HG03575 (cell line): ENCODE measurements around the gene OR52N1.

Experiments used
- ATAC-seq: cut with Tn5 transposase; IDR thresholded peaks from one replicate; pipeline ENCODE4 v1.9.1; 2021; ENCODE audit not compliant: unreplicated experiment, insufficient number of reproducible peaks, low FRiP score; ENCODE audit errors: extremely low read depth

OR52N1 gene

GRCh38 chr11:5791165-5791564, at the start of gene OR52N1:
Gene OR52N1, minus strand, starts transcription at chr11:5791265. Its CDS starts 2,449 bp downstream, at chr11:5788816.
- no peak for ATAC-seq

- ATAC-seq = no peak
Measured at GRCh38 chr11:5837695-5838094, 46.6 kb upstream of the OR52N1 start.

GRCh38 chr11:5833446-5833845, 42.4 kb upstream of the OR52N1 start:
- no peak for ATAC-seq

- ATAC-seq = no peak
Measured at GRCh38 chr11:5831196-5831829, 40.2 kb upstream of the OR52N1 start.

GRCh38 chr11:5818245-5818886, 27.3 kb upstream of the OR52N1 start:
- ATAC-seq = no peak

GRCh38 chr11:5815534-5815933, 24.5 kb upstream of the OR52N1 start:
- no peak for ATAC-seq

GRCh38 chr11:5809905-5810795, 19.1 kb upstream of the OR52N1 start:
- ATAC-seq = no peak

- ATAC-seq = no peak
Measured at GRCh38 chr11:5809122-5809519, 18.1 kb upstream of the OR52N1 start.

GRCh38 chr11:5808500-5809121, 17.5 kb upstream of the OR52N1 start, which contains the start of gene OR52N2:
Gene OR52N2, plus strand, starts transcription at chr11:5808924. Its CDS starts 11,412 bp downstream, at chr11:5820336.
- peak; percentile 96 for ATAC-seq

GRCh38 chr11:5807580-5807979, 16.5 kb upstream of the OR52N1 start:
- no peak for ATAC-seq

GRCh38 chr11:5803982-5804381, 12.9 kb upstream of the OR52N1 start:
- no peak for ATAC-seq

GRCh38 chr11:5796541-5796940, 5.5 kb upstream of the OR52N1 start:
- no peak for ATAC-seq

- no peak for ATAC-seq
Measured at GRCh38 chr11:5783255-5783654, 7.8 kb downstream of the OR52N1 start, which contains the start of gene OR52N5. Gene OR52N5, minus strand, starts transcription at chr11:5783355. Its CDS starts 4,721 bp downstream, at chr11:5778634.

- no peak for ATAC-seq
Measured at GRCh38 chr11:5767056-5767455, 24.0 kb downstream of the OR52N1 start.

GRCh38 chr11:5753943-5754342, 37.1 kb downstream of the OR52N1 start, which contains the start of gene OR52N4:
Gene OR52N4, plus strand, starts transcription at chr11:5754243. Its CDS starts 498 bp downstream, at chr11:5754741.
- ATAC-seq = no peak

- no peak for ATAC-seq
Measured at GRCh38 chr11:5749836-5750235, 41.2 kb downstream of the OR52N1 start.

- ATAC-seq = no peak
Measured at GRCh38 chr11:5746614-5747013, 44.5 kb downstream of the OR52N1 start.

- no peak for ATAC-seq
Measured at GRCh38 chr11:5738431-5738830, 52.6 kb downstream of the OR52N1 start.
